ENCODE data around the gene TRMT61A. TPM values are rescaled to one million over a fixed set of nuclear protein-coding genes. Genes with fewer than 3 reads are reported as not detected.

The TRMT61A gene
- total RNA-seq = 7.1 and 9.3 TPM in 2 replicates

DNA sequence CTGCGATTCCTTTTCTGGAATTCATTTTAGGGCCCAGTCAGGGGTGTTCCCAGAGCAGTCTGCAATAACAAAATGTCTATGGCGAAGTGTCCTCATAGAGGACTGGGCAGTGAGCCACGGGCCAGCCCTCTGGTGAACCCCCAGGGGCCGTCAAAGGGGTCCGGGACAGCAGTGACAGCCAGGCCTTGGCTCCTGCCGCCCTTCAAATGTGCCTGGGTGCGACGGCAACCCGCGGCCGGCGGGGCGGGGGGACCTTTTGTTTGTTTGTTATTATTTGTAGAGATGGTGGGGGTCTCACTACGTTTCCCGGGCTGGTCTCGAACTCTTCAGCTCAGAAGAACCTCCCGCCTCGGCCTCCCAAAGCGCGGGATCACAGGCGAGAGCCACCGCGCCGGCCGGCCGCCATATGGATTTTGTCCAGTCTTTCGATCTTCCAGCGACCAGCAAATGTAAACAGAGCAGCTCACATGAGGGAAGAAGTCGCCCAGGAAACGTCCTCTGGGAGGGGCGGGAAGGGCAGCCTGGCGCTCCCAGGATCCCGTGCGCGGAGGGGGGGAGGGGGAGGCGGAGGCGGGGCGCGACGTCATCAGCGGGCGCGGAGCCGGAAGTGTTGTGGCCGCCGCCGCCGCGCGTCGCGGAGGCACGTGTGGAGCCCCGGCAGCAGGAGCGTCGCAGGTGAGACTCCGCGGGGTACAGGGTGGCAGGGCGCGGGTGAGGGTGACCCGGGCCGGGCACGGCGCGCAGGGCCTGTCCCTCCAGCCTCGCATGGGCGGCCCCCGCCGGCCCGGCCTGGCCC is at the start of gene TRMT61A:
Gene TRMT61A (plus strand): TSS at position 610 of the 796 bp plus-strand sequence. CDS start 783 bp downstream, outside the sequence.
- no peak for DNase-seq (ENCODE audit: extremely low read depth, low read depth, low spot score)

DNA sequence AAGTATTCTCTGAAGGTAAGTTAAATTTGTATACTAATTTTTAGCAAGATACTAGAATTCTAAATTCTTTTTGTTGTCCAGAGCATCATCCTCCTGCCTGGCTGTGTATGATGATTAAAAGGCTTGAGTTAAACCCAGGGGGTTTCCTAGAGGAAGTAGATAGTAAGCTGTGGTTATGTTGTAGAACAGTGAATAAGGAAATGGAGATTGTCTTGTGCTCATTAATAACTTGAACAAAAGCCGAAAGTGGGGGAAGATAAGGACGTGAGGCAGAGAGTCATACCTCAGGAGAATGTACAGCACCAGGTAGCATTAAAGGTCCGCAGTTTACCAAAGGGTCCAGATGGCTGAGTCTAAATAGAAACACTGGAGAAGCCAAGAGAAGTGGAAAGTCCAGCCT is 48.4 kb upstream of the TRMT61A start:
- DNase-seq (ENCODE audit: extremely low read depth, low read depth, low spot score) = no peak

DNA sequence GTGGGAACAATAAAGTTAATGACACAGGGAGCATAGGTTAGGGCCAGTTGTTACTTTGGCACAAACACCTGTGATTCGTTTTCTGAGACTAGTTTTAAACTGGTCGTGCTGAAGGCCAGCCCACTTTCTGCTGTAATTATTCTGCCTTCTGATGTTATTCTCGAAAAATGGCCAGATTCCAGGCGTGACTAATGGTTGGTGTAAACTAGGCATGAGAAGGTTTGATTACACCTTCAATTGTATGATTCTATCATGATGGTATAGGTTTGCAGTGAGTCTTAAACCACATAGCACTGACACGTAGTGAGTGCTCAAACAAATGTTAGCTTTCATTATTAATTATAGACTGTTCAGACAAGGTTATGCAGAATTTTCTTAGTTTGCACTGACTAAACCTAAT is 45.4 kb upstream of the TRMT61A start:
- DNase-seq (ENCODE audit: extremely low read depth, low read depth, low spot score) = peak; percentile 12

DNA sequence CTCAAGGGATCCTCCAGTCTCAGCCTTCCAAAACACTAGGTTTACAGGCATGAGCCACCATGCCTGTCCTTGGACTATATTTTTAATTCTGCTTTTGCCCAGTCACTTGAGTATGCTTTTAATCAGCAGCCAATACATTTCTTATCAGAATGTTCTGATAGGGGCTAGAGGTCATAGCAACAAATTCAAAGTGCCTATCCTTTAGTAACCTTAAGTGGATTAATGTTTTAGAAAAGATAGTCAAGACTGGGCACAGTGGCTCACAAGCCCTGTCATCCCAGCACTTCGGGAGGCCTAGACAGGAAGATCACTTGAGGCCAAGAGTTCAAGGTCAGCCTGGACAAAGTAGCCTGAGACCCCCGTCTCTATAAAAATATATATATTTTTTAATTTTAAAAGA is 43.5 kb upstream of the TRMT61A start:
- DNase-seq (ENCODE audit: extremely low read depth, low read depth, low spot score) = no peak

DNA sequence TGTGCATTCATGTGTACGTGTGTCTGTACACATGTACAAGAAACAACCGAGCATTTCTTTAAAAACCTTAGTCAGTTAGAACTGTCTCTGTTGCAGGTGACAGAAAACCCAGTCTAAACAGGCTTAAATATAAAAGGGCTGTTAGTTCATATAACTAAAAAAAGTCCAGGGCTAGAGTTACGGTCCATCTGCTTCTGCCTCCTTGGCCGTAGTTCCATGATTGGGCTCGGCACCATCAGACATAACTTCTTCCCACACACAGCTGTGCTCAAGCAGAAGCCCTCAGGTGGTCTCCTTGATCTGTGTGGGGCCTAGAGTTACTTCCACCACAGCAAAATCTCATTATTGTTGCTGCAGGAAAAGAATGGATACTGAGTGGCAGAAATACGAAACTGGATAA is 40.9 kb upstream of the TRMT61A start:
- DNase-seq (ENCODE audit: extremely low read depth, low read depth, low spot score) = no peak

DNA sequence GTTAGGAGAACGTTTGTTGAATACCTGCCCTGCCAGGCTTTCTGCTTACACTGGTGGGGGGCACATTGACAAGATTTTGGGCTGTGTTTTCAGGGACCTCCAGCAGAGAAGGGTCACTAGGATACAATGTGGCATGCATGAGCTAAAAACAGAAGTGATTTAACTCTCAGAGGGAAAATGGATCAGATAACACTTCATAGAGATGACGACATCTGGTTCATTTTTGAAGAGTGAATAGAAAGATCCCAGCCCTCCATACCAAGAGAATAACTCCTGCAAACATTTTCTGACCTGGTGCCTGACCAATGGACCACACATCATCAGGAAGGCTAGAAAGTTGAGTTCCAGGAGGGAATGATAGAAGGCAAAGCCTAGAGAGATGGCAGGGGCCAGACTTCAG is 40.0 kb upstream of the TRMT61A start:
- DNase-seq (ENCODE audit: extremely low read depth, low read depth, low spot score) = no peak

DNA sequence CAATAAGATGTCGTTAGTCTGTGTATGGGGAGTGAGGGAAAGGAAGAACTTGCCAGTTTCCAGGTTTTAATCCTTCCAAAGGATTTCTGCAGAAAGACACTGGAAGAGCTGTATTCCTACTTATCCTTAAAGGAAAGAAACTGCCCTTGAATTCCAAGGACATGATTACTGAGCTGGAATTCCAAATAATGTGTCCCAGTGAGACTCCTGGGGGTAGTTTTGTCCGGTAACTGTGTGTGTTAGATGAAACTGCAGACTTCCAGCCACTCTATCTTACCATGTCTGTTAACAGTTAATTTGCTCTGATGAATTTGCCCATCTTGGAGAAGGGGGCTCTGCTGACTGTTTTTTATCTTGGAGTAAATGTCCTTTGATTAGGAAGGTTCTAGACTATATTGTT is 39.4 kb upstream of the TRMT61A start:
- no peak for DNase-seq (ENCODE audit: extremely low read depth, low read depth, low spot score)

DNA sequence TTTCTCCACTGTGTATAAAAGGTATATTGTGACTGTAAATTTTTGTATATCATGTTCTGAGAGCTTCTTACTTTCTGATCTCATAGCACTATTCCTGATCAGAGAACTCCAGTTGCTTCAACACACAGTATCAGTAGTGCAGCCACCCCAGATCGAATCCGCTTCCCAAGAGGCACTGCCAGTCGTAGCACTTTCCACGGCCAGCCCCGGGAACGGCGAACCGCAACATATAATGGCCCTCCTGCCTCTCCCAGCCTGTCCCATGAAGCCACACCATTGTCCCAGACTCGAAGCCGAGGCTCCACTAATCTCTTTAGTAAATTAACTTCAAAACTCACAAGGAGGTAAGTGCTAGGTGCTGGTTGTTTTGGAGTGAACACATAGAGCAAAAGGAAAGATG is 37.3 kb upstream of the TRMT61A start:
- DNase-seq (ENCODE audit: extremely low read depth, low read depth, low spot score) = no peak

DNA sequence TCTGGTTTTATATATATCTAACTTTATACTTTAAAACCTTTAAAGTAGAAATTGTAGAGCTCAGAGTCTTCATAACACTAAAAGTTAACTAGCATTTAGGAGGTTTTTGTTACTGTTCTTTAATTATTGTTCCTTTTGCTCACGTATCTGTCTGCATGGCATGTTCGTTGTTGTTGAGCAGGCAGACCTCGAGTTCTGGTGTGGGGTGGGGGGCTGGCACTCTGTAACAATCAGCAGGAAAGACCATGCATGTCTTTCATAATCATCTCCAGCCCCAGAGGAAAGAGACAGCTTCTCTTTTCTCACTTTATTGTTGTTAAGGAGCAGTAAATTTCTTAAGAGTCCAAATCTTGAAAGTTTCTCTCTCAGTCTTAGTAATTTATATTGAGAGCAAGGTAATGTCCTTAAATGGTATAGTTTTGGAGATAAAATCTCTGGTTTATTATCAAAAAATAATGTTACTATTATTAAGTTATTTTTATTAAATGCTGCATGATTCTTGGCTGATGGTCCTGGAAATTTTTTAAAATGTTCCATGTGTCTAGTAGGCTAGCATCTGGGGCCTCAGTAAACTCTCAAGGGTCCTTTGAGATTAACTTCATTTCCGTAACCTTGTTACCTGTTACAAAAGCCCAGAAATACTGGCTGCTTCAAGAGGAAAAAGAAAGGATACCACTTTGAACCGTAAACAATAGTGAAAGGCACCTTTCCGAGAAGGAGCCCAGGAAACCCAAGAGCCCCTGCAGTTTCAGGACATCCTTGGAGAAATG is 36.7 kb upstream of the TRMT61A start:
- DNase-seq (ENCODE audit: extremely low read depth, low read depth, low spot score) = no peak

DNA sequence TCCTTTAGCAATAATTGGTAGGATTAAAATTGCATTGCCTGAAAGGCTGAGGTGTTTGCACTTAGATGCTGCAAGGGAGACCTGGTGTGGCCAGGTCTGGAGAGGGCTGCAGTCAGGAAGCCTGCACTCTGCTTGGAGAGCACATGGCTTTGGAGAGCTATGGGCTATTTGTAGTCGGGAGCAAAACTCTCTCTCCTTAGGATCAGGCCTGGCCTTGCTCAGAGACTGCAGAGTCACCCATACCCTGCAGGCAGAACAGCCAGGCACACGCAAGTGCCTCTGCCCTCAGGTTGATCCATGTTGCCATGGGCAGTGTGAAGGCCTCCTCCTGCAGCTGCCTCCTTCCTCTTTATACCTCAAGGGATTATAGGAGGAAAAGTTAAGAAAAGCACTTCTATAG is 33.1 kb upstream of the TRMT61A start:
- no peak for DNase-seq (ENCODE audit: extremely low read depth, low read depth, low spot score)

DNA sequence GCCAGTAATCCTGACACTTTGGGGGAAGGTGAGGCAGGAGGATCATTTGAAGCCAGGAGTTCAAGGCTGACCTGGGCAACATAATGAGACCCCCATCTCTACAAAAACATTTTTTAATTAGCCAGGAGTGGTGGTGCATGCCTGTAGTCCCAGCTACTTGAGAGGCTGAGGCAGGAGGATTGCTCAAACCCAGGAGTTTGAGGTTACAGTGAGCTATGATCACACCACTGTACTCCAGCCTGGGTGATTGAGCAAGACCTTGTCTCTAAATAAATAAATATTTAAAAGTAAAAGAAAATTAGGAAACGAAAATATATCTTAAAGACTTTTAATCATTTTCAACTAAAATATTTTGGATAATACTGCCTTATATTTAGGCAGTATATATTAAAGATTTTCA is 32.2 kb upstream of the TRMT61A start:
- no peak for DNase-seq (ENCODE audit: extremely low read depth, low read depth, low spot score)

DNA sequence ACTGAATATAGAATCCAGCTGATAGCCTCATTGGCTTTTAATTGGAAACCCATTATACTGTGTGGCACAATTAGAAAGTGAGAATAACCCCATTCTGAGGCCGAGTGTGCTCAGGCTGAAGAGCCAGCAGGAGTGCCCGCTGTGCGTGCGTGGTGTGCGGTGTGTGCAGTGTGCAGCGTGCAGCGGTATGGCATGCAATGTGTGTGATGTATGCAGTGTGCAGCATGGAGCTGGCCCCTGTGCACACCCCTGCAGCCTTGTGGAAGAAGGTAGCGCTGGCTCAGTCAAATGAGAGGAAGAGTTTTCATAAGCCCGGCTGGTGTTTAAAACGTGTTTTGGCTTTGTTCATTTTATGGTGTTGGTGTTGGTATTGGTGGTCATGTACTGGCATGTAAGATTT is 29.3 kb upstream of the TRMT61A start:
- no peak for DNase-seq (ENCODE audit: extremely low read depth, low read depth, low spot score)

DNA sequence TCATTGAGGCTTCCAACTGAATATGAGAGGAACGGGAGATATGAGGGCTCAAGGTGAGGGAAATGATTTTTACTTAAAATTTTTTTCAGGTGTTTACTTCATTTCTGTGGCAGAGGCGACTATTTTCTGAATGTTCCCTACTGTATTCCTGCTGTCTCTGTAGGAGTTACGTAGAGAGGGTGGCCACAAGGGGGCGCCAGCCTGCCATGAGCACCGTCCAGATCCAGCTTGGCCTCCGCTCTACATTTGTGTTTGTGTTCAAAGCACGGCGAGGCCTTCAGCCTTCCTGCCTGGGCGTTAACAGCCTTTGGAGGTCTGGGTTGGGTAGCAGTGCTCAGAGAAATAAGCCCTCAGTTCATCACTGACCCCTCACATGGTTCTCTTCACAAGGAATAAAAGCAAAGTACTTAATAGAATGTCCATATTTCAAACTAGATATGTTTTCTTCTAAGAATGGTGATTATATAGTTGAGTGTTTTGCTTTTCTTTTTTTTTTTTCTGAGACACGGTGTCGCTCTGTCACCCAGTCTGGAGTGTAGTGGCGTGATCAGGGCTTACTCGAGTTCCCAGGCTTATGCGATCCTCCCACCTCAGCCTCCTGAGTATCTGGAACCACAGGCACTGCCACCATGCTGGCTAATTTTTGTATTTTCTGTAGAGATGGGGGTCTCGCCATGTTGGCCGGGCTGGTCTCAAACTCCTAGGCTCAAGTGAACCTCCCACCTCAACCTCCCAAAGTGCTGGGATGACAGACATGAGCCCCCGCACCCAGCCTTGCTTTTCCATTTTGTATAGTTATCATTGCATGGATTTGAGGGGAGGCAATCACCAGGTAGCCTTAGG is 28.6 kb upstream of the TRMT61A start:
- peak; percentile 54 for DNase-seq (ENCODE audit: extremely low read depth, low read depth, low spot score)

DNA sequence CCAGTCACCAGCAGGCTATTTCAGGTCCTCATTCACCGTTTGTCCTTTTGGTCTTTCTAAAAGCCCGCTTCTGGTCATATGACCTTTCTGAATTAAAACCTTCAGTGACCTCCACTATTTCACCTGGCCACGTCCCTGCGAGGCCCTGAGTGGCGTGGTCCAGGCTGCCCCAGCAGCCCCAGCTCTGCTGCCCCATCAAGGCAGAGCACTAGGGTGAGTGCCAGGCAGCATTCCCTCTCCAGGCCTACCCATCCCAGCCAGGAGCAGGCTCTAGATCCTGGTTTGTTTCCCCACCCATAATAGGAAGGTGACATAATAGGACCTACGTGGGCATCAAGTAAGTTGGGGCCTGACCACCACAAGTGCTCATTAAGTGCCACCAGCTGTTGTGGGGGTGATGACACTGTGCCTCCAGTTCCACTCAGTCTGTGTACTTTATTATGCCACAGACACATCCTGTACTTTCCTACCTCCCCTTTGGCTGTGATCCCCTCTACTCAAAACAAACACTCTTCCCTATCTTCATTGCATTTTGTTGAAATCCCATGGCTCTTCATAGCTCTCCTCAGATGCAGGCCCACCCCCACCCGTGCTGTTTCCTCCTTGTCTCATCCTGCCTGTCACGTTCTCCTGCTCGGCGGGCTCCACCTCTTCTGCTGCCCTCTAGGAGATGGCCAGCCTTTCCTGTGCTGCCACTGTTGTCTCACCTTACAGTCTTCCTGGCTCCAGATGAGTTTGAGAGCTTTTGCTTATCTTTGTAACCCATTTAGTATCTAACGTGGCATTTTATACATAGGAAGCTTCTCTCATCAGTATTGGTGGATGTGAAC is 27.7 kb upstream of the TRMT61A start:
- DNase-seq (ENCODE audit: extremely low read depth, low read depth, low spot score) = no peak

DNA sequence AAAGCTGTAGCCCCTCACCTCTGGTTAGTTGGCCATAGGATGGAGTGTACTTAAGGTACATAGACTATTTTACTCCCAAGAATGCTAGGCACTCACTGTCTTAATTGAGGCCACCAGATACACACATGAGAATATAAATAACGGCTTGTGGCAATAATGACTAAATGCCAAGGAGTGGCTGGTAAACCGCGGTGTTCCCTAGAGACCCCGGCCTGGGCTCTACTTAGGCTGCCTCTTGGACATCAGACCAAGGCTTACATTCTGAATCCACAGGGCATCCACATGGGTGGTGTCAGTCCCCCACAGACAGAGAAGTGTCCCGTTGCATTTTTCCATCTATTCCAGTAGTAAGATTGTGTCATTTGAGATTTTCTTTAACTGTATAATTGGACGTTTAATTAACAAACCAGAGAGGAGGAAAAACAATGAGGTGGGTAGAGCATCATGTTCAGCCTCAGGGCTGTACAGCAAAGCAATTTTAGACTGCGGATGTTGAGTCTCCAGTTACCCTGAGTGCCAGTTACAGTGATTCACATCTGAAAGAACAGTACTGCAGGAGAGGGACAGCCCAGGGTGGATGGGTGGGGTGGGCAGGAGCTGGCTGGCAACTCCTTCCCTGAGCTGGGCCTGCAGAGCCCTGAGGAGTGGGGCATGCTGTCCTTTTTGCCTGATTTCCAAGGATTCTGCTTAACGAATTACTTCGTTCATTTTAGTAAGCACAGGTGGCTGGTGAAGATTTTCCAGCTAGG is 26.9 kb upstream of the TRMT61A start:
- DNase-seq (ENCODE audit: extremely low read depth, low read depth, low spot score) = no peak

DNA sequence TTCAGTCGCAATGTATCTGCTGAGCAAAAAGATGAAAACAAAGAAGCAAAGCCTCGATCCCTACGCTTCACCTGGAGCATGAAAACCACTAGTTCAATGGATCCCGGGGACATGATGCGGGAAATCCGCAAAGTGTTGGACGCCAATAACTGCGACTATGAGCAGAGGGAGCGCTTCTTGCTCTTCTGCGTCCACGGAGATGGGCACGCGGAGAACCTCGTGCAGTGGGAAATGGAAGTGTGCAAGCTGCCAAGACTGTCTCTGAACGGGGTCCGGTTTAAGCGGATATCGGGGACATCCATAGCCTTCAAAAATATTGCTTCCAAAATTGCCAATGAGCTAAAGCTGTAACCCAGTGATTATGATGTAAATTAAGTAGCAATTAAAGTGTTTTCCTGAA is 26.1 kb upstream of the TRMT61A start:
- no peak for DNase-seq (ENCODE audit: extremely low read depth, low read depth, low spot score)

DNA sequence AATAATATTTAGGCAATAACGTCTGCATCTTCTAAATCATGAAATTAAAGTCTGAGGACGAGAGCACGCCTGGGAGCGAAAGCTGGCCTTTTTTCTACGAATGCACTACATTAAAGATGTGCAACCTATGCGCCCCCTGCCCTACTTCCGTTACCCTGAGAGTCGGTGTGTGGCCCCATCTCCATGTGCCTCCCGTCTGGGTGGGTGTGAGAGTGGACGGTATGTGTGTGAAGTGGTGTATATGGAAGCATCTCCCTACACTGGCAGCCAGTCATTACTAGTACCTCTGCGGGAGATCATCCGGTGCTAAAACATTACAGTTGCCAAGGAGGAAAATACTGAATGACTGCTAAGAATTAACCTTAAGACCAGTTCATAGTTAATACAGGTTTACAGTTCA is 25.7 kb upstream of the TRMT61A start:
- DNase-seq (ENCODE audit: extremely low read depth, low read depth, low spot score) = no peak

DNA sequence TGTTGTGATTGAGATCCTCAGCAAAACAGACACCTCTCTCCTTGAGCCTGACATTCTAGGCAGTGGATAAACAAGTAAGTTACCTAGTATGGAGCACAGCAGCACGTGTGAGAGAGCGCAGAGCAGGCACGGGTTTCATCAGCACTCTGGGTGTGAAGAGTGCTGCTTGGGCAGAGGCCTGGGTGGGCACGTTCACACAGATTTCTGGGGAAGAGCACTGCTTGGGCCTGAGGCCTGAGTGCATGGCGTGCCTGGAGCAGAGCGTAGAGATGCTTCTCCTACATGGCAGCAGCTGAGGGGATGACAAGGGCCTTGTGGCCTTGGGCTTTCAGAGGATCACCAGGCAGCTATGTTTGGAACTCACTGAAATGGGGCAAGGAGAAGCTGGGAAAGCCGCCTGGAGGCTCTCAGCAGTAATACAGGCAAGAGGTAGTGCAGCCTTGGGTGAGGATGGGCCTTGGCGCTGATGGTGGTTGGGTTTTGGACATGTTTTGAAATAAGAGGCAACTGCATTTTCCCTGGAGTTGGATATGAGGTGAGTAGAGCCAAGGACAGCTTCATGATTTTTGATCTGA is 23.9 kb upstream of the TRMT61A start:
- no peak for DNase-seq (ENCODE audit: extremely low read depth, low read depth, low spot score)

DNA sequence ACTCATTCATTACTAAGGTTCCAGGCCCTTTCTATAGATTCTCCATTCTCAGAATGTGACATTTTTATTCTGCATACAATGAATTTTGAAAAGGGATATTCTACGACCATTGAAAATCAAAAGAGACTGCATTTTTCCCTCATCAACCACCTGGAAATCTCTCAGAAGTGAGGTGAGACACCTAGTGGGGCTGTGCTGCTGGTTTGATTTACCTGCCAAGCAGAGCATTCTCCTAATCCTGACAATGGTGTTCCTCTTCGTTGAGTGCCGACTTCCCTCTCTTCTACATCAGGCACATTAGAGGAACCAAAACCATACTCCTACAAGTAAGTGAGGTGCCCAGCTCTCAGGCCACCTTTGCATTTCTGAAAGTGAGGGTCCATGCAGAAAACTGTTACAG is 21.2 kb upstream of the TRMT61A start:
- no peak for DNase-seq (ENCODE audit: extremely low read depth, low read depth, low spot score)
